Spleen (tissue), 11 donors: ENCODE measurements around the gene GNRH2. TPM values are rescaled to one million over a fixed set of nuclear protein-coding genes. Genes with fewer than 3 reads are reported as not detected.

ENCODE experiments used
- DNase-seq: peaks from one replicate; pipeline ENCODE4 v3.0.0-alpha.2; 2020
- H3K27ac ChIP-seq, 8 donors: fragments of 200-600 bp; sonication (generic) in 7 of 8; 1 replicate in 4 of 8; 2 replicates in 4 of 8; pipeline versions ENCODE4 v1.5.0 to v1.8.0; 2016 to 2021; ENCODE audit warnings: inconsistent platforms in 4 of 8, mild to moderate bottlenecking in 4 of 8, moderate library complexity in 1 of 8
- H3K27me3 ChIP-seq, 7 donors: fragments of 200-600 bp; sonication (generic) in 6 of 7; replicated peaks in 1 of 7; 1 replicate in 4 of 7; 2 replicates in 3 of 7; pipeline versions ENCODE4 v1.5.0 to v1.8.0; 2016 to 2021; ENCODE audit warnings: inconsistent platforms in 3 of 7, mild to moderate bottlenecking in 1 of 7
- H3K36me3 ChIP-seq, 6 donors: fragments of 200-600 bp; sonication (generic) in 5 of 6; 1 replicate in 4 of 6; 2 replicates in 2 of 6; pipeline versions ENCODE4 v1.5.0 to v1.8.0; 2016 to 2021; ENCODE audit warnings: inconsistent platforms in 2 of 6
- H3K4me1 ChIP-seq, 6 donors: fragments of 200-600 bp; sonication (generic) in 5 of 6; 1 replicate in 3 of 6; 2 replicates in 3 of 6; pipeline versions ENCODE4 v1.5.0 to v1.8.0; 2016 to 2021; ENCODE audit warnings: inconsistent platforms in 3 of 6
- H3K4me3 ChIP-seq, 8 donors: fragments of 200-600 bp; sonication (generic) in 7 of 8; 1 replicate in 4 of 8; 2 replicates in 4 of 8; pipeline versions ENCODE4 v1.5.0 to v1.8.0; 2016 to 2021; ENCODE audit warnings: inconsistent platforms in 4 of 8, mild to moderate bottlenecking in 4 of 8, moderate library complexity in 2 of 8
- H3K9me3 ChIP-seq, 8 donors: fragments of 200-600 bp; sonication (generic) in 7 of 8; 1 replicate in 4 of 8; 2 replicates in 4 of 8; pipeline versions ENCODE4 v1.5.0 to v1.8.0; 2016 to 2021; ENCODE audit warnings: inconsistent platforms in 4 of 8
- CTCF ChIP-seq, 11 experiments: fragments of 200-600 bp in 7 of 11; fragments of 450-650 bp in 4 of 11; sonication (generic) in 4 of 11; IDR thresholded peaks in 8 of 11; conservative IDR thresholded peaks in 3 of 11; 1 replicate in 7 of 11; 2 replicates in 4 of 11; pipeline versions ENCODE4 v1.4.0 to v1.8.0; 2016 to 2021; ENCODE audit warnings: antibody characterized with exemption in 11 of 11, inconsistent platforms in 4 of 11, mild to moderate bottlenecking in 1 of 11
- POLR2A ChIP-seq, 3 donors: fragments of 450-650 bp; IDR thresholded peaks; one replicate each; pipeline ENCODE4 v1.5.1; 2017; ENCODE audit warnings: antibody characterized with exemption in 3 of 3, mild to moderate bottlenecking in 1 of 3
- POLR2AphosphoS5 ChIP-seq, 3 donors: sonication (generic); formaldehyde crosslinking; IDR thresholded peaks; one replicate each; pipeline ENCODE4 v1.5.1; 2017; ENCODE audit warnings: antibody characterized with exemption in 3 of 3
- WGBS, 5 donors: extraction: QIAGEN DNeasy Blood & Tissue Kit in 3 of 5; methylation state at CpG; one replicate each; pipeline versions ENCODE4 v1.1.5 to v1.1.7; 2013 to 2018; 5-methylcytosine and 5-hydroxymethylcytosine counted together
- intact Hi-C: fragments of 100-400 bp; cut with DNase I; formaldehyde crosslinking; loops from one replicate; pipeline ENCODE4 v1.15.0; 2023; ENCODE audit warnings: low total_unique reads
- polyA plus RNA-seq, 3 donors: library from polyadenylated mRNA; stranded (reverse); fragments of 200-250 nt; gene quantifications; one replicate each; pipeline ENCODE4 v1.2.1, GENCODE V29; 2013
- total RNA-seq, 7 donors: library from RNA; depleted of rRNA in 3 of 7; stranded (reverse); fragments of >200 nt in 3 of 7; fragmentation: NEBNext Ultra II Directional in 4 of 7; extraction: Animal tissue kit (Norgen Biotek cat#: 25700) in 4 of 7; gene quantifications; one replicate each; pipeline versions ENCODE4 v1.1.0 to v1.2.1, GENCODE V29; 2016 to 2021
- donor health status: healthy with polysubstance abuse.
- donor health status: DM: no; HTN: no; CAD: no; lungs with moderate emphysema.
- donor health status: DM: no; HTN: no; CAD: no.
- donor health status: Bipolar disorder and iron deficiency.
- donor health status: healthy.
- donor health status: DM: no; HTN: no; CAD: no.
- donor health status: DM: yes; HTN: yes; CAD: no.

The GNRH2 gene
- total and polyA plus RNA-seq, 10 donors: 0.70 to 1.7 (median 1.0) TPM; not detected in 6

- TF ChIP-seq CTCF (IDR thresholded peaks at IDR 0.05 in 8 of 11, conservative IDR thresholded peaks at IDR 0.05 in 3 of 11): peak in 1 of 11 experiments; percentile 25
- TF ChIP-seq POLR2AphosphoS5 (IDR thresholded peaks at IDR 0.05): no peak
Observed at GRCh38 chr20:3068986-3069900, 25.8 kb downstream of the GNRH2 start.

GRCh38 chr20:3070725-3071124, 27.3 kb downstream of the GNRH2 start:
- H3K9me3 ChIP-seq: no peaks in the 10 kb centered on the region
- no peak for DNase-seq
- peaks cover 0 to 33% (median 19%) of the 10 kb centered on the region in 7 donors for H3K27me3 ChIP-seq
- intact Hi-C loops: no loop called here
- TF ChIP-seq POLR2AphosphoS5 (IDR thresholded peaks at IDR 0.05) (no peak), POLR2A (IDR thresholded peaks at IDR 0.05) (no peak), CTCF (IDR thresholded peaks at IDR 0.05 in 8 of 11, conservative IDR thresholded peaks at IDR 0.05 in 3 of 11) (no peak)
- H3K4me1 ChIP-seq: peaks cover 0 to 22% (median 16%) of the 10 kb centered on the region in 6 donors
- no peaks in the 10 kb centered on the region for H3K36me3 ChIP-seq
- H3K27ac ChIP-seq: no peak overlapping the region
- H3K4me3 ChIP-seq: peak overlapping the region in 1 of 8 donors; percentile 81
- 73 to 90% (median 75%) methylated on average over 4 of the region's 4 CpGs for WGBS, 5 donors

More at GRCh38 chr20:3068986-3069900, 25.8 kb downstream of the GNRH2 start:
- DNase-seq: peak; percentile 68
- intact Hi-C loops: no loop called here
- H3K9me3 ChIP-seq: no peaks in the 10 kb centered on the region
- H3K4me3 ChIP-seq: no peak overlapping the region
- H3K27me3 ChIP-seq: peaks cover 0 to 30% (median 19%) of the 10 kb centered on the region in 7 donors
- no peak overlapping the region for H3K27ac ChIP-seq
- H3K36me3 ChIP-seq: no peaks in the 10 kb centered on the region
- peaks cover 0 to 22% (median 16%) of the 10 kb centered on the region in 6 donors for H3K4me1 ChIP-seq
- WGBS, 5 donors: 81 to 86% (median 83%) methylated on average over 8 of the region's 8 CpGs

GRCh38 chr20:3071266-3071609, 27.8 kb downstream of the GNRH2 start:
- 58 to 73% (median 66%) methylated on average over 12 to 16 of the region's 16 CpGs for WGBS, 5 donors
- Histone ChIP-seq H3K27ac (peak overlapping the region in 1 of 8 donors; percentile 54), H3K9me3 (no peaks in the 10 kb centered on the region), H3K36me3 (no peaks in the 10 kb centered on the region), H3K4me3 (peak overlapping the region in 7 of 8 donors; percentile 52 to 81 (median 56)), H3K27me3 (peaks cover 0 to 38% (median 19%) of the 10 kb centered on the region in 7 donors), H3K4me1 (peaks cover 0 to 22% (median 16%) of the 10 kb centered on the region in 6 donors)
- TF ChIP-seq CTCF (IDR thresholded peaks at IDR 0.05 in 8 of 11, conservative IDR thresholded peaks at IDR 0.05 in 3 of 11): no peak
- TF ChIP-seq POLR2AphosphoS5 (IDR thresholded peaks at IDR 0.05): no peak
- DNase-seq: peak; percentile 63
- intact Hi-C loops: no loop called here
